Keratinocyte (primary cell): ENCODE results near the gene ICAM2. TPM values are rescaled to one million over a fixed set of nuclear protein-coding genes. Genes with fewer than 3 reads are reported as not detected.

Experiments used
- DNase-seq: peaks from one replicate; pipeline ENCODE4 v3.0.0-alpha.2; 2011; ENCODE audit warnings: low read depth, missing footprints, low spot score
- FAIRE-seq: peaks from 2 replicates; lab custom pipeline; 2011; peaks lifted over from hg19 to GRCh38; lab: Jason Lieb, UNC
- H2AFZ ChIP-seq: 2 replicates; pipeline ENCODE4 v1.6.0; 2012; ENCODE audit warnings: low read length, control low read depth, inconsistent platforms; ENCODE audit not compliant: control insufficient read depth
- H3K27ac ChIP-seq: 2 replicates; pipeline ENCODE4 v1.5.1; 2011; ENCODE audit warnings: low read length; ENCODE audit not compliant: control insufficient read depth, insufficient read depth
- H3K27me3 ChIP-seq: 3 replicates; pipeline ENCODE4 v1.6.0; 2011; ENCODE audit warnings: low read length; ENCODE audit not compliant: control insufficient read depth, insufficient read depth; ENCODE audit errors: extremely low read depth
- H3K36me3 ChIP-seq, 2 experiments: 2 replicates in 1 of 2; 3 replicates in 1 of 2; pipeline ENCODE4 v1.5.1; 2011; ENCODE audit warnings: low read length in 2 of 2, mild to moderate bottlenecking in 1 of 2; ENCODE audit not compliant: control insufficient read depth in 2 of 2, insufficient read depth in 2 of 2; ENCODE audit errors: extremely low read depth in 1 of 2
- H3K4me1 ChIP-seq: 3 replicates; pipeline ENCODE4 v1.5.1; 2011; ENCODE audit warnings: low read length; ENCODE audit not compliant: control insufficient read depth, insufficient read depth; ENCODE audit errors: extremely low read depth
- H3K4me2 ChIP-seq: 3 replicates; pipeline ENCODE4 v1.6.0; 2011; ENCODE audit warnings: low read depth, low read length; ENCODE audit not compliant: control insufficient read depth, insufficient read depth; ENCODE audit errors: extremely low read depth
- H3K4me3 ChIP-seq, 3 experiments: fragments of 200-600 bp in 1 of 3; sonication (generic) in 1 of 3; 2 replicates in 2 of 3; 3 replicates in 1 of 3; pipeline ENCODE4 v1.5.1; 2011 to 2016; ENCODE audit warnings: low read length in 3 of 3, mild to moderate bottlenecking in 3 of 3, control low read depth in 2 of 3, inconsistent platforms in 1 of 3, low read depth in 1 of 3, mixed read lengths in 1 of 3, mixed run types in 1 of 3, moderate library complexity in 1 of 3; ENCODE audit not compliant: control insufficient read depth in 2 of 3, insufficient read depth in 2 of 3; ENCODE audit errors: extremely low read depth in 1 of 3
- H3K79me2 ChIP-seq: 2 replicates; pipeline ENCODE4 v1.6.0; 2012; ENCODE audit warnings: low read length; ENCODE audit not compliant: control insufficient read depth, insufficient read depth
- H3K9ac ChIP-seq: 3 replicates; pipeline ENCODE4 v1.6.0; 2011; ENCODE audit warnings: low read length; ENCODE audit not compliant: control insufficient read depth, insufficient read depth; ENCODE audit errors: extremely low read depth
- H3K9me1 ChIP-seq: 3 replicates; pipeline ENCODE4 v1.6.0; 2011; ENCODE audit warnings: low read length; ENCODE audit not compliant: control insufficient read depth, insufficient read depth; ENCODE audit errors: extremely low read depth
- H3K9me3 ChIP-seq: 2 replicates; pipeline ENCODE4 v1.5.1; 2012; ENCODE audit warnings: low read depth, low read length; ENCODE audit not compliant: control insufficient read depth
- H4K20me1 ChIP-seq: 3 replicates; pipeline ENCODE4 v1.6.0; 2011; ENCODE audit warnings: low read length; ENCODE audit not compliant: control insufficient read depth, insufficient read depth; ENCODE audit errors: extremely low read depth
- CTCF ChIP-seq, 3 experiments: IDR thresholded peaks in 1 of 3; conservative IDR thresholded peaks in 1 of 3; optimal IDR thresholded peaks in 1 of 3; 2 replicates in 2 of 3; 3 replicates in 1 of 3; pipeline versions ENCODE3 to v1.5.1; 2011; ENCODE audit warnings: low read length in 3 of 3, mild to moderate bottlenecking in 3 of 3, moderate library complexity in 2 of 3, control low read depth in 1 of 3, inconsistent platforms in 1 of 3; ENCODE audit not compliant: insufficient read depth in 2 of 3; ENCODE audit errors: extremely low read depth in 1 of 3
- EZH2 ChIP-seq: IDR thresholded peaks from one replicate; pipeline ENCODE4 v1.6.1; 2012; ENCODE audit warnings: inconsistent platforms, mild to moderate bottlenecking, low read length, moderate library complexity
- dilution Hi-C: fragments of 300-500 bp; cut with MboI; formaldehyde crosslinking; loops from one replicate; pipeline ENCODE4 v1.7.0; 2020; ENCODE audit warnings: low sequenced_read_pairs; ENCODE audit not compliant: extremely low pct_ligation_motif_present
- polyA plus RNA-seq, 5 experiments: library from polyadenylated mRNA; depleted of rRNA in 3 of 5; stranded (reverse) in 3 of 5; stranded (forward) in 1 of 5; unstranded in 1 of 5; fragments of >200 nt; gene quantifications; 1 replicate in 1 of 5; 2 replicates in 3 of 5; 3 replicates in 1 of 5; pipeline versions ENCODE4 v1.2.1 to v1.2.3, GENCODE V29; 2011 to 2012; ENCODE audit warnings: missing spikeins in 2 of 5, low read depth in 1 of 5, low replicate concordance in 1 of 5

Gene ICAM2
- polyA plus RNA-seq, 1 donor (not counting 4 experiments of a cell fraction or from before 2014, with no cell fraction given) = 0.09 TPM

GRCh38 chr17:64008830-64009229 lies 11.6 kb downstream of the ICAM2 start:
- Histone ChIP-seq H3K27me3 (no peaks in the 10 kb centered on the region), H3K79me2 (no peaks in the 10 kb centered on the region), H4K20me1 (no peaks in the 10 kb centered on the region), H3K4me2 (no peak overlapping the region), H2AFZ (no peak overlapping the region), H3K9me3 (no peaks in the 10 kb centered on the region), H3K9ac (no peak overlapping the region), H3K4me1 (no peaks in the 10 kb centered on the region), H3K36me3 (no peaks in the 10 kb centered on the region), H3K27ac (no peak overlapping the region), H3K4me3 (no peak overlapping the region), H3K9me1 (no peaks in the 10 kb centered on the region)
- FAIRE-seq = no peak
- no peak for TF ChIP-seq CTCF (optimal IDR thresholded peaks at IDR 0.05 in 1 of 3, IDR thresholded peaks at IDR 0.05 in 1 of 3, conservative IDR thresholded peaks at IDR 0.05 in 1 of 3; ENCODE audit: extremely low read depth in 1 of 3, insufficient read depth in 2 of 3, low read length in 3 of 3)
- no peak for TF ChIP-seq EZH2
- dilution Hi-C loops = no loop called here
- DNase-seq = no peak

GRCh38 chr17:64008346-64008745 lies 12.1 kb downstream of the ICAM2 start:
- Histone ChIP-seq H3K9ac (no peak overlapping the region), H3K36me3 (no peaks in the 10 kb centered on the region), H3K4me3 (no peak overlapping the region), H3K4me2 (no peak overlapping the region), H3K9me3 (no peaks in the 10 kb centered on the region), H3K27me3 (no peaks in the 10 kb centered on the region), H3K79me2 (no peaks in the 10 kb centered on the region), H2AFZ (no peak overlapping the region), H3K4me1 (no peaks in the 10 kb centered on the region), H3K9me1 (no peaks in the 10 kb centered on the region), H3K27ac (no peak overlapping the region), H4K20me1 (no peaks in the 10 kb centered on the region)
- DNase-seq (no peak), FAIRE-seq (no peak)
- dilution Hi-C loops = no loop called here
- TF ChIP-seq EZH2 (no peak), CTCF (optimal IDR thresholded peaks at IDR 0.05 in 1 of 3, IDR thresholded peaks at IDR 0.05 in 1 of 3, conservative IDR thresholded peaks at IDR 0.05 in 1 of 3; ENCODE audit: extremely low read depth in 1 of 3, insufficient read depth in 2 of 3, low read length in 3 of 3) (no peak)
